DND-41 (cell line): ENCODE measurements around the gene CHMP4B.
A peak's percentile ranks its signal among the peaks of the same experiment; 100 is the strongest.

Source experiments
- ATAC-seq: fragments of 200-7000 bp; cut with Tn5 transposase; 3 replicates; pipeline ENCODE4 v1.9.1; 2021; ENCODE audit warnings: low read depth; ENCODE audit not compliant: insufficient read depth
- DNase-seq: peaks from one replicate; pipeline ENCODE4 v3.0.0-alpha.2; 2020
- H2AFZ ChIP-seq: 2 replicates; pipeline ENCODE4 v1.6.0; 2012; ENCODE audit warnings: low read depth, low read length
- H3K27ac ChIP-seq: 2 replicates; pipeline ENCODE4 v1.5.1; 2012; ENCODE audit warnings: low read length, inconsistent platforms
- H3K27me3 ChIP-seq: fragments of 200-600 bp; sonication (generic); 2 replicates; pipeline ENCODE4 v1.6.0; 2012; ENCODE audit warnings: low read length, mild to moderate bottlenecking, inconsistent platforms; ENCODE audit not compliant: insufficient read depth, poor library complexity
- H3K36me3 ChIP-seq: 2 replicates; pipeline ENCODE4 v1.5.1; 2012; ENCODE audit warnings: low read length, inconsistent platforms; ENCODE audit not compliant: insufficient read depth
- H3K4me1 ChIP-seq: 2 replicates; pipeline ENCODE4 v1.5.1; 2012; ENCODE audit warnings: mild to moderate bottlenecking, low read length; ENCODE audit not compliant: insufficient read depth
- H3K4me2 ChIP-seq: 2 replicates; pipeline ENCODE4 v1.6.0; 2012; ENCODE audit warnings: mild to moderate bottlenecking, moderate library complexity, low read length, inconsistent platforms; ENCODE audit not compliant: insufficient read depth
- H3K4me3 ChIP-seq, 2 experiments: fragments of 200-600 bp in 1 of 2; shearing (Covaris generic) in 1 of 2; 2 replicates each; pipeline ENCODE4 v1.5.1; 2012 to 2016; ENCODE audit warnings: inconsistent platforms in 2 of 2, low read length in 2 of 2, mild to moderate bottlenecking in 2 of 2, low read depth in 1 of 2, moderate library complexity in 1 of 2
- H3K79me2 ChIP-seq: 2 replicates; pipeline ENCODE4 v1.6.0; 2012; ENCODE audit warnings: low read length, inconsistent platforms; ENCODE audit not compliant: insufficient read depth
- H3K9ac ChIP-seq: 2 replicates; pipeline ENCODE4 v1.6.0; 2012; ENCODE audit warnings: low read depth, mild to moderate bottlenecking, inconsistent platforms, low read length, moderate library complexity
- H3K9me3 ChIP-seq: 2 replicates; pipeline ENCODE4 v1.5.1; 2012; ENCODE audit warnings: low read length, moderate library complexity, mild to moderate bottlenecking, inconsistent platforms; ENCODE audit not compliant: insufficient read depth, severe bottlenecking
- H4K20me1 ChIP-seq: 2 replicates; pipeline ENCODE4 v1.6.0; 2012; ENCODE audit warnings: low read length; ENCODE audit not compliant: insufficient read depth
- CTCF ChIP-seq: IDR thresholded peaks from 2 replicates; pipeline ENCODE4 v1.5.1; 2012; ENCODE audit warnings: borderline replicate concordance, low read length, moderate library complexity, mild to moderate bottlenecking; ENCODE audit not compliant: poor library complexity, severe bottlenecking; ENCODE audit errors: extremely low read depth
- EZH2 ChIP-seq: IDR thresholded peaks from 3 replicates; pipeline ENCODE4 v1.6.1; 2012; ENCODE audit warnings: borderline replicate concordance, low read depth, mild to moderate bottlenecking, moderate library complexity, low read length, inconsistent platforms; ENCODE audit not compliant: severe bottlenecking

CHMP4B gene

GRCh38 chr20:33839591-33839990, 28.4 kb downstream of the CHMP4B start:
- DNase-seq (no peak), ATAC-seq (peak; percentile 67)
- H2AFZ ChIP-seq: no peak overlapping the region
- peaks cover 99% of the 10 kb centered on the region for H3K79me2 ChIP-seq
- H3K27ac ChIP-seq: no peak overlapping the region
- no peak overlapping the region for H3K9ac ChIP-seq
- no peak overlapping the region for H3K4me2 ChIP-seq
- H3K4me1 ChIP-seq: no peaks in the 10 kb centered on the region
- TF ChIP-seq CTCF: no peak
- TF ChIP-seq EZH2: no peak
- no peaks in the 10 kb centered on the region for H3K9me3 ChIP-seq
- H3K36me3 ChIP-seq: no peaks in the 10 kb centered on the region
- peaks cover 87% of the 10 kb centered on the region for H4K20me1 ChIP-seq
- H3K27me3 ChIP-seq: no peaks in the 10 kb centered on the region
- H3K4me3 ChIP-seq: no peak overlapping the region

GRCh38 chr20:33840160-33840559, 29.0 kb downstream of the CHMP4B start:
- Histone ChIP-seq H3K9me3 (no peaks in the 10 kb centered on the region), H3K9ac (no peak overlapping the region), H3K27ac (no peak overlapping the region), H2AFZ (no peak overlapping the region), H3K36me3 (no peaks in the 10 kb centered on the region), H3K4me1 (no peaks in the 10 kb centered on the region), H3K79me2 (peaks cover 97% of the 10 kb centered on the region), H3K4me2 (no peak overlapping the region), H3K4me3 (no peak overlapping the region), H4K20me1 (peaks cover 91% of the 10 kb centered on the region), H3K27me3 (no peaks in the 10 kb centered on the region)
- ATAC-seq (no peak), DNase-seq (no peak)
- no peak for TF ChIP-seq CTCF
- no peak for TF ChIP-seq EZH2

- H3K9me3 ChIP-seq: no peaks in the 10 kb centered on the region
- no peak overlapping the region for H3K4me2 ChIP-seq
- no peak overlapping the region for H3K9ac ChIP-seq
- DNase-seq (no peak), ATAC-seq (no peak)
- H3K4me1 ChIP-seq: no peaks in the 10 kb centered on the region
- H3K27ac ChIP-seq: no peak overlapping the region
- peaks cover 89% of the 10 kb centered on the region for H4K20me1 ChIP-seq
- H2AFZ ChIP-seq: no peak overlapping the region
- H3K36me3 ChIP-seq: no peaks in the 10 kb centered on the region
- no peak overlapping the region for H3K4me3 ChIP-seq
- H3K27me3 ChIP-seq: no peaks in the 10 kb centered on the region
- H3K79me2 ChIP-seq: peaks cover 96% of the 10 kb centered on the region
- TF ChIP-seq CTCF (no peak), EZH2 (no peak)
Observed at GRCh38 chr20:33840759-33841435, 29.7 kb downstream of the CHMP4B start.
